SU-DHL-6 (cell line): ENCODE results near the gene KRT79.

Experiments
- H2AFZ ChIP-seq: fragments of 200-600 bp; sonication (generic); 2 replicates; pipeline ENCODE4 v1.6.1; 2014; ENCODE audit warnings: low read depth, mild to moderate bottlenecking, moderate library complexity, mixed read lengths, antibody characterized with exemption, low read length; ENCODE audit not compliant: severe bottlenecking
- H3F3A ChIP-seq: fragments of 200-600 bp; shearing (Covaris generic); 2 replicates; pipeline ENCODE4 v1.6.0; 2016; ENCODE audit warnings: antibody characterized with exemption, mild to moderate bottlenecking; ENCODE audit not compliant: insufficient read depth
- H3K27ac ChIP-seq: fragments of 200-600 bp; sonication (generic); 2 replicates; pipeline ENCODE4 v1.5.1; 2016; ENCODE audit warnings: low read depth, mild to moderate bottlenecking, low read length, moderate library complexity, mixed read lengths
- H3K27me3 ChIP-seq: fragments of 200-600 bp; sonication (generic), shearing (Covaris generic); 2 replicates; pipeline ENCODE4 v1.6.0; 2014; ENCODE audit warnings: mild to moderate bottlenecking, low read length
- H3K36me3 ChIP-seq: fragments of 200-600 bp; sonication (generic); 2 replicates; pipeline ENCODE4 v1.6.1; 2014; ENCODE audit warnings: mild to moderate bottlenecking, low read length, mixed read lengths
- H3K4me2 ChIP-seq: fragments of 300-600, 200-600 bp; shearing (Covaris generic), sonication (generic); 2 replicates; pipeline ENCODE4 v1.6.0; 2014; ENCODE audit warnings: low read length, low read depth, mild to moderate bottlenecking; ENCODE audit not compliant: poor library complexity, severe bottlenecking
- H3K4me3 ChIP-seq: fragments of 200-600 bp; sonication (generic); 2 replicates; pipeline ENCODE4 v1.5.1; 2014; ENCODE audit warnings: antibody characterized with exemption, low read length, mild to moderate bottlenecking, mixed read lengths; ENCODE audit not compliant: insufficient read depth, poor library complexity, severe bottlenecking
- H3K79me2 ChIP-seq: fragments of 200-600 bp; sonication (generic); 2 replicates; pipeline ENCODE4 v1.6.1; 2014; ENCODE audit warnings: mild to moderate bottlenecking, low read length, moderate library complexity; ENCODE audit not compliant: insufficient read depth
- H3K9ac ChIP-seq: fragments of 200-600 bp; sonication (generic); 2 replicates; pipeline ENCODE4 v1.7.0; 2014; ENCODE audit warnings: mild to moderate bottlenecking, low read length
- H3K9me2 ChIP-seq: fragments of 200-600 bp; sonication (generic); replicated peaks from 2 replicates; pipeline ENCODE4 v1.6.1; 2014; ENCODE audit warnings: low read length; ENCODE audit not compliant: insufficient read depth
- H3K9me3 ChIP-seq: fragments of 200-600 bp; sonication (generic); 2 replicates; pipeline ENCODE4 v1.6.1; 2014; ENCODE audit warnings: low read length, mixed read lengths; ENCODE audit not compliant: insufficient read depth
- H4K20me1 ChIP-seq: fragments of 200-600 bp; sonication (generic); 2 replicates; pipeline ENCODE4 v1.6.1; 2014; ENCODE audit warnings: low read depth, mild to moderate bottlenecking, antibody characterized with exemption, low read length, moderate library complexity, mixed read lengths
- EZH2phosphoT487 ChIP-seq: fragments of 200-600 bp; sonication (generic), shearing (Covaris generic); conservative IDR thresholded peaks from 2 replicates; pipeline ENCODE4 v1.6.1; 2018; ENCODE audit warnings: mild to moderate bottlenecking, antibody characterized with exemption, low read length, moderate library complexity, mixed read lengths
- TF ChIP-seq, protein P1 (sequence below): fragments of 200-600 bp; sonication (generic); IDR thresholded peaks from one replicate; pipeline ENCODE4 v1.5.1; 2017; ENCODE audit warnings: antibody characterized with exemption, mild to moderate bottlenecking, low read length, moderate library complexity; ENCODE audit not compliant: insufficient read depth, poor library complexity, severe bottlenecking

Gene KRT79

DNA sequence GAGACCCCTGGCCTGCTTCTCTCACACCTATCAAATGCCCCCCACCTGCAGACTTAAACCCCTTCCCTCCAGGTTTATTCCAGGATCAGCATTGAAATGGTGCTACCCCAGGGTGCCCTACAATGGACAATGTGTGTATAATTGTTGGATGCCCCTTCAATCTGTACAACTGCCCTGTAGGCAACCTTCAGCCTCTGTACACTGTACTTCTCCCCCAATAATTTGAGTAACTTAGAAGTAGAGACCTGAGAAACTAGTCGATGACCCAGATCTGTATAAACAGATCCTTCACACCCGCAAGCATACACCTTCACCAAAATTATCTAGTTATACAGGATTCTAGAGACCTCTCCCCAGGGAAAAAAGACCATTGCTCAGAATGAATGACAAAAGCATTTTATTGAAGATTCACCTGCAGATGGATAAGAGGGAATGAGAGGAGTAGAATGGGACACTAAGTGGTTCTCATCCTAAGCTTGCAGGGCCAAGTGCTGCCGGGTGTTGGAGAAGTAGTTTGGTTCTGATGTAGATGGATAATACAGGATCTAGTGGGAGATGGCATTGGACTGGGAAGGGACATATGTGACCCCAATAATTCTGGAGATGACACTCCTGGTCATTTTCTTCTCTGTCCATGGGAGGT lies 27.8 kb downstream of the KRT79 start:
- Histone ChIP-seq H3K4me3 (no peak overlapping the region), H3K79me2 (no peaks in the 10 kb centered on the region), H3K27me3 (no peaks in the 10 kb centered on the region), H3K36me3 (no peaks in the 10 kb centered on the region), H3K27ac (no peak overlapping the region), H3K4me2 (no peak overlapping the region), H3K9me3 (no peaks in the 10 kb centered on the region), H2AFZ (no peak overlapping the region), H3K9ac (no peak overlapping the region), H4K20me1 (no peaks in the 10 kb centered on the region), H3K9me2 (no peaks in the 10 kb centered on the region), H3F3A (no peaks in the 10 kb centered on the region)
- no peak for TF ChIP-seq EZH2phosphoT487
- TF ChIP-seq, protein P1, sequence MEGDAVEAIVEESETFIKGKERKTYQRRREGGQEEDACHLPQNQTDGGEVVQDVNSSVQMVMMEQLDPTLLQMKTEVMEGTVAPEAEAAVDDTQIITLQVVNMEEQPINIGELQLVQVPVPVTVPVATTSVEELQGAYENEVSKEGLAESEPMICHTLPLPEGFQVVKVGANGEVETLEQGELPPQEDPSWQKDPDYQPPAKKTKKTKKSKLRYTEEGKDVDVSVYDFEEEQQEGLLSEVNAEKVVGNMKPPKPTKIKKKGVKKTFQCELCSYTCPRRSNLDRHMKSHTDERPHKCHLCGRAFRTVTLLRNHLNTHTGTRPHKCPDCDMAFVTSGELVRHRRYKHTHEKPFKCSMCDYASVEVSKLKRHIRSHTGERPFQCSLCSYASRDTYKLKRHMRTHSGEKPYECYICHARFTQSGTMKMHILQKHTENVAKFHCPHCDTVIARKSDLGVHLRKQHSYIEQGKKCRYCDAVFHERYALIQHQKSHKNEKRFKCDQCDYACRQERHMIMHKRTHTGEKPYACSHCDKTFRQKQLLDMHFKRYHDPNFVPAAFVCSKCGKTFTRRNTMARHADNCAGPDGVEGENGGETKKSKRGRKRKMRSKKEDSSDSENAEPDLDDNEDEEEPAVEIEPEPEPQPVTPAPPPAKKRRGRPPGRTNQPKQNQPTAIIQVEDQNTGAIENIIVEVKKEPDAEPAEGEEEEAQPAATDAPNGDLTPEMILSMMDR: no peak

DNA sequence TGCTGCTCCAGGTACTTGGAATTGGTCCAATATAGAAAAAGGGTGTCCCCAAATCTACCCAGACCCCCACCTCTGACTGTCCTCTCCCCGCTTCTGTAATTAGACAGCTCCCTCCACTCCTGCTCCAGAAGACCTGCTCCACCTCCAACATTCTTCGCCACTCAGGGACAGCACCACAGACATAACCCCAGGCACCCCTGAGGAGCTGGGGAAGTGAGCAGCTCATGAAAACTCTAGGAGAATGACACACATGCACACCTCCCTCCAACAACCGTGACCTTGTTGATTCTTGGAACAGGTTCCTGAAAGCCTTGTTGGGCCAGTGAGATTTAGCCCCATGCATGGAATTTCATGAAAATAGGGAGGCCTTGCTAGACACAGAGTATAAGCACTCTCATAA lies 28.4 kb downstream of the KRT79 start:
- H2AFZ ChIP-seq: no peak overlapping the region
- H3K27ac ChIP-seq: no peak overlapping the region
- H3K27me3 ChIP-seq: no peaks in the 10 kb centered on the region
- TF ChIP-seq, protein P1: no peak
- TF ChIP-seq EZH2phosphoT487: no peak
- H3K9me2 ChIP-seq: no peaks in the 10 kb centered on the region
- no peaks in the 10 kb centered on the region for H4K20me1 ChIP-seq
- H3K9ac ChIP-seq: no peak overlapping the region
- no peaks in the 10 kb centered on the region for H3K9me3 ChIP-seq
- no peak overlapping the region for H3K4me2 ChIP-seq
- no peaks in the 10 kb centered on the region for H3F3A ChIP-seq
- no peaks in the 10 kb centered on the region for H3K79me2 ChIP-seq
- no peaks in the 10 kb centered on the region for H3K36me3 ChIP-seq
- H3K4me3 ChIP-seq: no peak overlapping the region

DNA sequence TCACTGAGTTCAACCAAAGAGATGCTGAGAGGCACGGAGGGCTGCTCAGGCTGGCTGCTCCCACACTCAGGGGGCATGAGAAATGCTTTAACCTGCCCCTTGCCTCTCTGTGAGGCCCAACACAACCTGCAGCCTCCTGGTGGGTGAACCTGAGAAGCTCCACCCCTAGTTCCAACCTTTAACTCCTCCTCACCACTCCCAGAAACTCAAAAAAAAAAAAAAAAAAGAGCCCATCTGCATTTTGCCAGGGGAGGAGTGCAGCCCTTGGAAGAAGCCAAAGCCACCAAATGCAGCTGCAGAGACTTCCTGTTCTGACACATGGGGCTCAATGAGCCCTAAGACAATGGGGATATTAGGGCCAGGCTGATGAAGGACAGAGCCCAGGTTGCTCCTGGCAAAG lies 29.1 kb downstream of the KRT79 start:
- no peaks in the 10 kb centered on the region for H3K9me2 ChIP-seq
- no peaks in the 10 kb centered on the region for H3F3A ChIP-seq
- H3K4me2 ChIP-seq: no peak overlapping the region
- no peak overlapping the region for H3K9ac ChIP-seq
- H3K79me2 ChIP-seq: no peaks in the 10 kb centered on the region
- H3K27ac ChIP-seq: no peak overlapping the region
- H4K20me1 ChIP-seq: no peaks in the 10 kb centered on the region
- no peak overlapping the region for H3K4me3 ChIP-seq
- no peaks in the 10 kb centered on the region for H3K27me3 ChIP-seq
- H3K9me3 ChIP-seq: no peaks in the 10 kb centered on the region
- H2AFZ ChIP-seq: no peak overlapping the region
- TF ChIP-seq EZH2phosphoT487: no peak
- TF ChIP-seq, protein P1: no peak
- H3K36me3 ChIP-seq: no peaks in the 10 kb centered on the region
